Fibroblast of lung (primary cell): ENCODE data around the gene TLL2. TPM values are rescaled to one million over a fixed set of nuclear protein-coding genes. Genes with fewer than 3 reads are reported as not detected.

Source experiments
- DNase-seq, 2 donors: peaks; one replicate each; pipeline versions ENCODE4 v3.0.0 to v3.0.0-alpha.2; 2010; ENCODE audit warnings: low read depth in 2 of 2
- H2AFZ ChIP-seq: 2 replicates; pipeline ENCODE4 v1.5.1; 2012; ENCODE audit warnings: low read length, control low read depth, inconsistent platforms
- H3K27ac ChIP-seq: 2 replicates; pipeline ENCODE4 v1.5.1; 2011; ENCODE audit warnings: low read length, control low read depth; ENCODE audit not compliant: insufficient read depth
- H3K27me3 ChIP-seq: 2 replicates; pipeline ENCODE4 v1.5.1; 2011; ENCODE audit warnings: mild to moderate bottlenecking, low read length; ENCODE audit not compliant: control insufficient read depth, insufficient read depth
- H3K36me3 ChIP-seq: 2 replicates; pipeline ENCODE4 v1.5.1; 2011; ENCODE audit warnings: low read length; ENCODE audit not compliant: control insufficient read depth, insufficient read depth
- H3K4me1 ChIP-seq: 2 replicates; pipeline ENCODE4 v1.5.1; 2011; ENCODE audit warnings: low read length; ENCODE audit not compliant: control insufficient read depth, insufficient read depth; ENCODE audit errors: extremely low read depth
- H3K4me2 ChIP-seq: 2 replicates; pipeline ENCODE4 v1.5.1; 2011; ENCODE audit warnings: low read length, control low read depth; ENCODE audit not compliant: insufficient read depth; ENCODE audit errors: extremely low read depth
- H3K4me3 ChIP-seq, 4 experiments: fragments of 200-600 bp in 1 of 4; sonication (generic) in 1 of 4; replicated peaks in 1 of 4; 2 replicates each; pipeline ENCODE4 v1.5.1; 2011 to 2016; ENCODE audit warnings: low read length in 4 of 4, low read depth in 3 of 4, mild to moderate bottlenecking in 3 of 4, control low read depth in 2 of 4, inconsistent platforms in 1 of 4, mixed read lengths in 1 of 4; ENCODE audit not compliant: insufficient read depth in 1 of 4; ENCODE audit errors: control extremely low read depth in 1 of 4
- H3K79me2 ChIP-seq: 2 replicates; pipeline ENCODE4 v1.5.1; 2012; ENCODE audit warnings: mild to moderate bottlenecking, low read length, inconsistent platforms; ENCODE audit not compliant: control insufficient read depth, insufficient read depth
- H3K9ac ChIP-seq: 2 replicates; pipeline ENCODE4 v1.5.1; 2011; ENCODE audit warnings: mild to moderate bottlenecking, low read length, control low read depth; ENCODE audit not compliant: insufficient read depth
- H3K9me3 ChIP-seq: 2 replicates; pipeline ENCODE4 v1.5.1; 2012; ENCODE audit warnings: low read depth, low read length; ENCODE audit not compliant: control insufficient read depth, insufficient read depth
- H4K20me1 ChIP-seq: 2 replicates; pipeline ENCODE4 v1.5.1; 2011; ENCODE audit warnings: low read length; ENCODE audit not compliant: control insufficient read depth, insufficient read depth; ENCODE audit errors: extremely low read depth
- CTCF ChIP-seq, 2 donors: IDR thresholded peaks in 1 of 2; conservative IDR thresholded peaks in 1 of 2; 1 replicate in 1 of 2; 2 replicates in 1 of 2; pipeline ENCODE4 v1.5.1; 2011 to 2012; ENCODE audit warnings: low read length in 2 of 2, control low read depth in 1 of 2, inconsistent platforms in 1 of 2, low read depth in 1 of 2, mild to moderate bottlenecking in 1 of 2
- EZH2 ChIP-seq: IDR thresholded peaks from 2 replicates; pipeline ENCODE4 v1.5.1; 2012; ENCODE audit warnings: low read length, control low read depth, mild to moderate bottlenecking; ENCODE audit errors: missing control alignments
- polyA plus RNA-seq, 2 donors: library from polyadenylated mRNA; depleted of rRNA in 1 of 2; stranded (reverse) in 1 of 2; unstranded in 1 of 2; fragments of >200 nt; gene quantifications; 2 replicates each; pipeline ENCODE4 v1.2.1, GENCODE V29; 2011 to 2012; ENCODE audit warnings: missing spikeins in 1 of 2
- total RNA-seq: library from RNA; depleted of rRNA; stranded (reverse); fragments of >200 nt; gene quantifications from 2 replicates; pipeline ENCODE4 v1.2.1, GENCODE V29; 2014

TLL2 gene
- total and polyA plus RNA-seq, 2 donors (not counting 1 experiment from before 2014, with no cell fraction given), result 0.05 to 0.17 TPM

DNA sequence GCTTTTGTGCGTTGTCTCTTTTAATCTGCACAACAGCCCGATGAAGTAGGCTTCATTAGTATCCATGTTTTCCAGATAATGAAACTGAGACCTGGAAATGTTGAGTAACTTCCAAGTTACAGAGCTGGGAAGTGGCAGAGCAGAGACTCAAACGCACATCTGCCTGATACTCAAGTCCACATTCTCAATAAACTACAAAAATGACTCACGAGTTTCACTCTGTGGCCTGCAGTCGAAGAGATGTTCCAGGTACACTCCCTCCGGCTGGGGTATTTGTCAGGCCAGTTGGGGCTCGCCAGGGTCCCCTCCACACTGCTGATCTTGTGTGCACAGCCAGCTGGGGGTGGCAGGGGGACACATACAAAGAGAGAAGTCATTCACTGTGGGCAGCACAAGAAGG lies 137.2 kb downstream of the TLL2 start:
- TF ChIP-seq EZH2 (no peak), CTCF (conservative IDR thresholded peaks at IDR 0.05 in 1 of 2, IDR thresholded peaks at IDR 0.05 in 1 of 2; ENCODE audit: low read depth in 1 of 2, low read length in 2 of 2) (no peak)
- DNase-seq, result no peak
- Histone ChIP-seq H2AFZ (no peak overlapping the region), H3K4me3 (no peak overlapping the region), H3K9ac (no peak overlapping the region), H3K36me3 (no peaks in the 10 kb centered on the region), H3K27me3 (no peaks in the 10 kb centered on the region), H3K27ac (no peak overlapping the region), H4K20me1 (no peaks in the 10 kb centered on the region), H3K4me1 (no peaks in the 10 kb centered on the region), H3K9me3 (no peaks in the 10 kb centered on the region), H3K79me2 (no peaks in the 10 kb centered on the region), H3K4me2 (no peak overlapping the region)

GRCh38 chr10:96374985-96375830 lies 138.5 kb downstream of the TLL2 start:
- H3K4me2 ChIP-seq, result peak overlapping the region; percentile 86
- no peaks in the 10 kb centered on the region for H3K27me3 ChIP-seq
- no peaks in the 10 kb centered on the region for H3K4me1 ChIP-seq
- H3K36me3 ChIP-seq, result no peaks in the 10 kb centered on the region
- DNase-seq, result peak; percentile 75 to 82
- no peak for TF ChIP-seq EZH2
- TF ChIP-seq CTCF (conservative IDR thresholded peaks at IDR 0.05 in 1 of 2, IDR thresholded peaks at IDR 0.05 in 1 of 2; ENCODE audit: low read depth in 1 of 2, low read length in 2 of 2), result peak; percentile 95 to 96
- H3K9me3 ChIP-seq, result no peaks in the 10 kb centered on the region
- H3K4me3 ChIP-seq, result peak overlapping the region in 2 of 4 experiments; percentile 30 to 50
- no peaks in the 10 kb centered on the region for H3K79me2 ChIP-seq
- H3K27ac ChIP-seq, result no peak overlapping the region
- H3K9ac ChIP-seq, result no peak overlapping the region
- H2AFZ ChIP-seq, result peak overlapping the region; percentile 81
- H4K20me1 ChIP-seq, result no peaks in the 10 kb centered on the region

DNA sequence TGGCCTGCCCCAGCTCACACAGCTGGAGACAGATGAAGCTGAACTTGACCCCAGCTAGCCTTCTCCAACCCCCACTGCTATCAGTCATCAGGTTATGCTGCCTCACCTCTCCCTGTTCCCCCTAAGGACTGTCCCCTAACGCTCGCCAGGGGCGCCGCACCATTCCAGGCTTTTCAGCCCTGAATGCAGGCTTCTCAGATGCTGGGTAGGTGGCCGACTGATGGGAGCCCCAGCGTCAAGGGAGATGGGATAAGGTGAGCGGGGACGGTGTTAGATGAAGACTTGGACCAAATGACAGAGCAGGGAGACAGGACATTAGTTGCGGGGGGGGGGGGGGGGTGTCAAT lies 139.1 kb downstream of the TLL2 start:
- peak; percentile 13 for TF ChIP-seq EZH2
- TF ChIP-seq CTCF (conservative IDR thresholded peaks at IDR 0.05 in 1 of 2, IDR thresholded peaks at IDR 0.05 in 1 of 2; ENCODE audit: low read depth in 1 of 2, low read length in 2 of 2), result no peak
- Histone ChIP-seq H3K27ac (no peak overlapping the region), H2AFZ (no peak overlapping the region), H3K4me2 (no peak overlapping the region), H3K4me1 (no peaks in the 10 kb centered on the region), H3K9me3 (no peaks in the 10 kb centered on the region), H4K20me1 (no peaks in the 10 kb centered on the region), H3K4me3 (no peak overlapping the region), H3K79me2 (no peaks in the 10 kb centered on the region), H3K9ac (no peak overlapping the region), H3K36me3 (no peaks in the 10 kb centered on the region), H3K27me3 (no peaks in the 10 kb centered on the region)
- DNase-seq, result no peak
